GM19372 (cell line): ENCODE data around the gene CYP2C18.
"Not testable (repeated sequence)": the region's sequence is repeated elsewhere in the genome, so short reads cannot be mapped to it uniquely, and the experiment has no call there.

ENCODE experiments used
- ATAC-seq: cut with Tn5 transposase; IDR thresholded peaks from one replicate; pipeline ENCODE4 v1.9.1; 2021; ENCODE audit warnings: mild to moderate bottlenecking, low read depth, moderate library complexity; ENCODE audit not compliant: unreplicated experiment

Gene CYP2C18

GRCh38 chr10:94683214-94684054, at the start of gene CYP2C18:
Gene CYP2C18, plus strand, starts transcription at chr10:94683729. Its CDS starts 91 bp downstream, at chr10:94683820.
- no peak for ATAC-seq

GRCh38 chr10:94638097-94638496, 45.4 kb upstream of the CYP2C18 start:
- not testable (repeated sequence) for ATAC-seq

GRCh38 chr10:94639902-94640301, 43.6 kb upstream of the CYP2C18 start:
- no peak for ATAC-seq

GRCh38 chr10:94640562-94640961, 43.0 kb upstream of the CYP2C18 start:
- ATAC-seq, result no peak

- ATAC-seq, result no peak
Measured at GRCh38 chr10:94641480-94641879, 42.0 kb upstream of the CYP2C18 start.

GRCh38 chr10:94644352-94644751, 39.2 kb upstream of the CYP2C18 start:
- no peak for ATAC-seq

GRCh38 chr10:94645285-94645684, 38.2 kb upstream of the CYP2C18 start:
- ATAC-seq, result peak; percentile 94

- not testable (repeated sequence) for ATAC-seq
Measured at GRCh38 chr10:94655201-94655600, 28.3 kb upstream of the CYP2C18 start.

- not testable (repeated sequence) for ATAC-seq
Measured at GRCh38 chr10:94663061-94663460, 20.5 kb upstream of the CYP2C18 start.

- no peak for ATAC-seq
Measured at GRCh38 chr10:94666391-94667102, 17.0 kb upstream of the CYP2C18 start.

- ATAC-seq, result no peak
Measured at GRCh38 chr10:94673614-94674321, 9.8 kb upstream of the CYP2C18 start.

GRCh38 chr10:94676496-94676895, 7.0 kb upstream of the CYP2C18 start:
- ATAC-seq, result no peak

GRCh38 chr10:94677691-94678090, 5.8 kb upstream of the CYP2C18 start:
- no peak for ATAC-seq

- ATAC-seq, result no peak
Measured at GRCh38 chr10:94678475-94678874, 5.1 kb upstream of the CYP2C18 start.

GRCh38 chr10:94680544-94680943, 3.0 kb upstream of the CYP2C18 start:
- no peak for ATAC-seq

GRCh38 chr10:94682636-94683035, 893 bp upstream of the CYP2C18 start:
- not testable (repeated sequence) for ATAC-seq

- no peak for ATAC-seq
Measured at GRCh38 chr10:94687625-94688248, 4.2 kb downstream of the CYP2C18 start.

- ATAC-seq, result no peak
Measured at GRCh38 chr10:94706089-94706488, 22.6 kb downstream of the CYP2C18 start.

- ATAC-seq, result no peak
Measured at GRCh38 chr10:94710578-94710977, 27.0 kb downstream of the CYP2C18 start.

- no peak for ATAC-seq
Measured at GRCh38 chr10:94725871-94726270, 42.3 kb downstream of the CYP2C18 start.

GRCh38 chr10:94735197-94735596, 51.7 kb downstream of the CYP2C18 start:
- no peak for ATAC-seq
